Liver (tissue), 9 donors: ENCODE measurements around the gene KRTAP1-4. TPM values are rescaled to one million over a fixed set of nuclear protein-coding genes. Genes with fewer than 3 reads are reported as not detected.

Source experiments
- DNase-seq: peaks from one replicate; pipeline ENCODE4 v3.0.0-alpha.2; 2017; ENCODE audit warnings: low spot score
- H3K27ac ChIP-seq, 2 donors: one replicate each; pipeline ENCODE4 v1.7.0; 2013; ENCODE audit warnings: inconsistent platforms in 2 of 2, low read length in 2 of 2, control low read depth in 1 of 2, low read depth in 1 of 2, mild to moderate bottlenecking in 1 of 2
- H3K27me3 ChIP-seq, 4 donors: one replicate each; pipeline versions ENCODE4 v1.6.1 to v1.7.0; 2013; ENCODE audit warnings: low read length in 3 of 4, inconsistent platforms in 1 of 4, mild to moderate bottlenecking in 1 of 4, moderate library complexity in 1 of 4; ENCODE audit not compliant: control insufficient read depth in 4 of 4, insufficient read depth in 4 of 4
- H3K36me3 ChIP-seq, 4 donors: one replicate each; pipeline versions ENCODE4 v1.6.1 to v1.7.0; 2013; ENCODE audit warnings: low read length in 3 of 4, mild to moderate bottlenecking in 3 of 4, low read depth in 1 of 4, moderate library complexity in 1 of 4; ENCODE audit not compliant: control insufficient read depth in 4 of 4, insufficient read depth in 3 of 4
- H3K4me1 ChIP-seq, 4 donors: one replicate each; pipeline versions ENCODE4 v1.6.1 to v1.7.0; 2013; ENCODE audit warnings: low read length in 3 of 4, mild to moderate bottlenecking in 3 of 4, moderate library complexity in 1 of 4; ENCODE audit not compliant: control insufficient read depth in 4 of 4, insufficient read depth in 4 of 4
- H3K4me3 ChIP-seq, 3 donors: one replicate each; pipeline versions ENCODE4 v1.6.1 to v1.7.0; 2013; ENCODE audit warnings: low read length in 3 of 3, control low read depth in 1 of 3, low read depth in 1 of 3, mild to moderate bottlenecking in 1 of 3
- H3K9ac ChIP-seq, 2 donors: one replicate each; pipeline ENCODE4 v1.7.0; 2013; ENCODE audit warnings: low read length in 2 of 2, mild to moderate bottlenecking in 2 of 2, moderate library complexity in 2 of 2, control low read depth in 1 of 2, low read depth in 1 of 2
- H3K9me3 ChIP-seq, 4 donors: one replicate each; pipeline versions ENCODE4 v1.6.1 to v1.7.0; 2013; ENCODE audit warnings: low read length in 3 of 4; ENCODE audit not compliant: control insufficient read depth in 4 of 4
- ATF3 ChIP-seq: IDR thresholded peaks from 2 replicates; pipeline ENCODE4 v1.6.1; 2016; ENCODE audit warnings: antibody characterized with exemption
- CTCF ChIP-seq: fragments of 150-350 bp; IDR thresholded peaks from 2 replicates; pipeline ENCODE4 v1.5.1; 2017; ENCODE audit warnings: improper control_type of control experiment, low read depth, low read length; ENCODE audit not compliant: missing input control
- EGR1 ChIP-seq, 2 donors: IDR thresholded peaks; 2 replicates each; pipeline ENCODE4 v1.6.1; 2016 to 2018; ENCODE audit warnings: antibody characterized with exemption in 2 of 2, low read depth in 2 of 2
- FOXA1 ChIP-seq: IDR thresholded peaks from 2 replicates; pipeline ENCODE4 v1.6.1; 2016; ENCODE audit warnings: antibody characterized with exemption
- FOXA2 ChIP-seq: IDR thresholded peaks from 2 replicates; pipeline ENCODE4 v1.6.1; 2016; ENCODE audit warnings: antibody characterized with exemption
- GABPA ChIP-seq, 2 donors: IDR thresholded peaks in 1 of 2; conservative IDR thresholded peaks in 1 of 2; 2 replicates each; pipeline ENCODE4 v1.6.1; 2016; ENCODE audit warnings: antibody characterized with exemption in 2 of 2, mild to moderate bottlenecking in 1 of 2, moderate library complexity in 1 of 2
- HNF4A ChIP-seq, 2 donors: conservative IDR thresholded peaks; 2 replicates each; pipeline ENCODE4 v1.6.1; 2016; ENCODE audit warnings: antibody characterized with exemption in 2 of 2, mild to moderate bottlenecking in 2 of 2
- HNF4G ChIP-seq: IDR thresholded peaks from 2 replicates; pipeline ENCODE4 v1.6.1; 2016; ENCODE audit warnings: antibody characterized with exemption
- JUND ChIP-seq, 2 donors: IDR thresholded peaks; 2 replicates each; pipeline ENCODE4 v1.6.1; 2016; ENCODE audit warnings: antibody characterized with exemption in 2 of 2
- MAX ChIP-seq: IDR thresholded peaks from 2 replicates; pipeline ENCODE4 v1.6.1; 2016; ENCODE audit warnings: antibody characterized with exemption
- NR2F2 ChIP-seq: IDR thresholded peaks from 2 replicates; pipeline ENCODE4 v1.6.1; 2016; ENCODE audit warnings: antibody characterized with exemption
- RAD21 ChIP-seq, 2 donors: IDR thresholded peaks; 2 replicates each; pipeline ENCODE4 v1.6.1; 2016; ENCODE audit warnings: antibody characterized with exemption in 2 of 2, mild to moderate bottlenecking in 2 of 2
- REST ChIP-seq: IDR thresholded peaks from 2 replicates; pipeline ENCODE4 v1.6.1; 2016; ENCODE audit warnings: antibody characterized with exemption, mild to moderate bottlenecking
- RXRA ChIP-seq, 2 donors: IDR thresholded peaks; 2 replicates each; pipeline ENCODE4 v1.6.1; 2017 to 2018; ENCODE audit warnings: antibody characterized with exemption in 2 of 2, mild to moderate bottlenecking in 1 of 2
- SP1 ChIP-seq: IDR thresholded peaks from 2 replicates; pipeline ENCODE4 v1.6.1; 2018; ENCODE audit warnings: antibody characterized with exemption, mild to moderate bottlenecking
- TAF1 ChIP-seq: conservative IDR thresholded peaks from 2 replicates; pipeline ENCODE4 v1.6.1; 2016; ENCODE audit warnings: antibody characterized with exemption, mild to moderate bottlenecking
- YY1 ChIP-seq: IDR thresholded peaks from 2 replicates; pipeline ENCODE4 v1.6.1; 2016; ENCODE audit warnings: antibody characterized with exemption, mild to moderate bottlenecking
- ZBTB33 ChIP-seq: IDR thresholded peaks from 2 replicates; pipeline ENCODE4 v1.6.1; 2016; ENCODE audit warnings: antibody characterized with exemption
- WGBS: extraction: QIAGEN DNeasy Blood & Tissue Kit; methylation state at CpG from one replicate; pipeline ENCODE4 v1.1.7; 2013; 5-methylcytosine and 5-hydroxymethylcytosine counted together
- polyA plus RNA-seq, 2 donors: library from polyadenylated mRNA; stranded (reverse) in 1 of 2; unstranded in 1 of 2; fragments of 200-250 nt in 1 of 2; fragments of >200 nt in 1 of 2; fragmentation: Nextera tagmentation in 1 of 2; extraction: Ambion mirVana in 1 of 2; gene quantifications; one replicate each; pipeline versions ENCODE4 v1.2.1 to v1.2.3, GENCODE V29; 2013 to 2015
- total RNA-seq, 2 donors: library from RNA; depleted of rRNA; stranded (reverse); fragments of >200 nt; gene quantifications; one replicate each; pipeline ENCODE4 v1.2.3, GENCODE V29; 2014
- donor health status: healthy.
- donor health status: healthy.
- donor health status: healthy.
- donor health status: healthy.
- donor health status: healthy.

KRTAP1-4 gene
- total and polyA plus RNA-seq, 4 donors: not detected

- 72% methylated on average over 9 of the region's 9 CpGs for WGBS
- DNase-seq: no peak
- H3K27me3 ChIP-seq: peaks cover 0 to 3% (median 0%) of the 10 kb centered on the region in 4 donors
- no peaks in the 10 kb centered on the region for H3K36me3 ChIP-seq
- H3K9me3 ChIP-seq: peaks cover 0 to 3% (median 0%) of the 10 kb centered on the region in 4 donors
- H3K9ac ChIP-seq: no peak within 1 kb of the TSS
- no peaks in the 10 kb centered on the region for H3K4me1 ChIP-seq
- H3K27ac ChIP-seq: no peak within 1 kb of the TSS
- H3K4me3 ChIP-seq: no peak within 1 kb of the TSS
- no peak for TF ChIP-seq TAF1
Measured at GRCh38 chr17:41026715-41027471, 3.1 kb downstream of the KRTAP1-4 start, which contains the start of gene KRTAP1-5. TSS of gene KRTAP1-5 (minus strand) at chr17:41027208. CDS start at chr17:41027155, 53 bp downstream.

GRCh38 chr17:41024697-41025096 is 5.3 kb downstream of the KRTAP1-4 start:
- no peak overlapping the region for H3K4me3 ChIP-seq
- H3K36me3 ChIP-seq: no peaks in the 10 kb centered on the region
- TF ChIP-seq ZBTB33: no peak
- no peak for TF ChIP-seq RXRA (IDR thresholded peaks at IDR 0.05)
- no peak for TF ChIP-seq GABPA (IDR thresholded peaks at IDR 0.05 in 1 of 2, conservative IDR thresholded peaks at IDR 0.05 in 1 of 2)
- TF ChIP-seq SP1: no peak
- TF ChIP-seq CTCF: no peak
- TF ChIP-seq NR2F2: no peak
- TF ChIP-seq HNF4A (conservative IDR thresholded peaks at IDR 0.05): no peak
- no peak for TF ChIP-seq RAD21 (IDR thresholded peaks at IDR 0.05)
- no peak for TF ChIP-seq REST
- TF ChIP-seq FOXA2: no peak
- TF ChIP-seq MAX: no peak
- no peak for TF ChIP-seq HNF4G
- no peak for TF ChIP-seq TAF1
- TF ChIP-seq JUND (IDR thresholded peaks at IDR 0.05): no peak
- no peak for TF ChIP-seq FOXA1
- TF ChIP-seq EGR1 (IDR thresholded peaks at IDR 0.05; ENCODE audit: low read depth in 2 of 2): no peak
- TF ChIP-seq YY1: no peak
- TF ChIP-seq ATF3: no peak
- peaks cover 0 to 11% (median 2%) of the 10 kb centered on the region in 4 donors for H3K9me3 ChIP-seq
- no peaks in the 10 kb centered on the region for H3K4me1 ChIP-seq
- WGBS: 68% methylated on average over 3 of the region's 3 CpGs
- no peak overlapping the region for H3K9ac ChIP-seq
- H3K27ac ChIP-seq: no peak overlapping the region
- DNase-seq: no peak
- peaks cover 0 to under 1% (median 0%) of the 10 kb centered on the region in 4 donors for H3K27me3 ChIP-seq
